Neuron (in vitro differentiated cells): Measurements from ENCODE around the gene ADCK2.
"Not testable (repeated sequence)": the region's sequence is repeated elsewhere in the genome, so short reads cannot be mapped to it uniquely, and the experiment has no call there.

Experiments
- H2AFZ ChIP-seq: one replicate; pipeline ENCODE4 v1.6.1; 2013; ENCODE audit warnings: low read depth, mild to moderate bottlenecking, inconsistent platforms, low read length, moderate library complexity
- H3K27me3 ChIP-seq: one replicate; pipeline ENCODE4 v1.6.1; 2013; ENCODE audit warnings: low read length; ENCODE audit not compliant: insufficient read depth
- H3K36me3 ChIP-seq: one replicate; pipeline ENCODE4 v1.6.1; 2013; ENCODE audit warnings: low read length; ENCODE audit not compliant: insufficient read depth
- H3K4me1 ChIP-seq: one replicate; pipeline ENCODE4 v1.6.1; 2013; ENCODE audit warnings: low read length; ENCODE audit not compliant: insufficient read depth
- H3K4me3 ChIP-seq: 2 replicates; pipeline ENCODE4 v1.5.1; 2013; ENCODE audit warnings: mild to moderate bottlenecking, low read length, moderate library complexity
- H3K9me3 ChIP-seq: one replicate; pipeline ENCODE4 v1.6.1; 2013; ENCODE audit warnings: low read length

The ADCK2 gene

GRCh38 chr7:140724706-140725105, 52.0 kb downstream of the ADCK2 start:
- H3K4me1 ChIP-seq, result peaks cover 5% of the 10 kb centered on the region
- no peak overlapping the region for H2AFZ ChIP-seq
- no peaks in the 10 kb centered on the region for H3K27me3 ChIP-seq
- H3K4me3 ChIP-seq, result no peak overlapping the region
- no peaks in the 10 kb centered on the region for H3K9me3 ChIP-seq
- H3K36me3 ChIP-seq, result peaks cover 12% of the 10 kb centered on the region

DNA sequence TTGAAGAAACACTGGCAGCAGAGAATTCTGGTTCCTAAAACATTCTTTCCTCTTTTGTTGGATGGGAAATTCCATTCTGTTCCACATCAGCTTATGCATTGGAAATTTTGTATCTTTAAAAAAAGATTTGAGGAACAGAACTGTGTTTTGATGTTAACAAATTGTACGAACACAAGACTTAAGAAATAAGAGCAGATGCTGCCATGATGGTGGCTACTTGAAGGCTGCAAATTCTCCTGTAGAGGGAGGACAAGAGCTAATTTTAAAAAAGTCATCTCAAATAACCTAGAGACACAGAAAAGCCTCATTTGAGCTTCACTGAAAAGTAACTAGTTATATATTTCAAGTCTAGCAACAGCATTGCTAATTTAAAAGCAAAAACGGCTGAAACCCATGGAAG, 53.5 kb downstream of the ADCK2 start:
- Histone ChIP-seq H3K9me3 (no peaks in the 10 kb centered on the region), H3K27me3 (no peaks in the 10 kb centered on the region), H3K4me1 (peaks cover 5% of the 10 kb centered on the region), H3K36me3 (peaks cover 18% of the 10 kb centered on the region), H3K4me3 (no peak overlapping the region), H2AFZ (no peak overlapping the region)

GRCh38 chr7:140732416-140732815, 59.7 kb downstream of the ADCK2 start:
- H3K4me3 ChIP-seq, result no peak overlapping the region
- no peak overlapping the region for H2AFZ ChIP-seq
- peaks cover 22% of the 10 kb centered on the region for H3K36me3 ChIP-seq
- H3K9me3 ChIP-seq, result no peaks in the 10 kb centered on the region
- no peaks in the 10 kb centered on the region for H3K4me1 ChIP-seq
- no peaks in the 10 kb centered on the region for H3K27me3 ChIP-seq

DNA sequence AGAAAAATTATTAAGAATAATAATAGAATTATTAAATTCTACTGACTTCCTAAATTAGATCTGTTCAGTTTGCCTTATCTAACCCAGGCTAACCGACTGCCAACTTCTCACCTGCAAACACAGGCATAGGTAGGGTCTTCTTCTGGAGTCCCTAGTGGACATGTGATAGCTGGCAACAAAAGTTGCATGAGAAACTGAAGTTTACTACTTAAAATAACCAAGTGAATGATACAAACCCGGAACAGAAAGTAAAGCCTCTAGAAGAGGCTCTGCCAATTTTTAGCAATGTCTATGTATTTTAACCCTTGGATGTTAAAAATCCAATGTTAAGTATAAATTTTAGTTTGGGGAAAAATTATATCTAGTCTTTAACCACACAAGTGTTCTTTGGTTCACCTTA, 61.4 kb downstream of the ADCK2 start:
- H3K27me3 ChIP-seq, result no peaks in the 10 kb centered on the region
- H2AFZ ChIP-seq, result no peak overlapping the region
- no peaks in the 10 kb centered on the region for H3K4me1 ChIP-seq
- H3K4me3 ChIP-seq, result no peak overlapping the region
- H3K36me3 ChIP-seq, result peaks cover 32% of the 10 kb centered on the region
- H3K9me3 ChIP-seq, result no peaks in the 10 kb centered on the region

GRCh38 chr7:140734729-140735128, 62.0 kb downstream of the ADCK2 start:
- Histone ChIP-seq H3K36me3 (peaks cover 35% of the 10 kb centered on the region), H3K4me1 (no peaks in the 10 kb centered on the region), H3K9me3 (no peaks in the 10 kb centered on the region), H3K27me3 (no peaks in the 10 kb centered on the region), H3K4me3 (no peak overlapping the region), H2AFZ (no peak overlapping the region)

GRCh38 chr7:140738280-140738679, 65.5 kb downstream of the ADCK2 start:
- H2AFZ ChIP-seq, result no peak overlapping the region
- H3K4me3 ChIP-seq, result no peak overlapping the region
- H3K9me3 ChIP-seq, result no peaks in the 10 kb centered on the region
- peaks cover 31% of the 10 kb centered on the region for H3K36me3 ChIP-seq
- no peaks in the 10 kb centered on the region for H3K27me3 ChIP-seq
- no peaks in the 10 kb centered on the region for H3K4me1 ChIP-seq

- H3K36me3 ChIP-seq, result peaks cover 22% of the 10 kb centered on the region
- H3K4me3 ChIP-seq, H3K4me1 ChIP-seq, H3K27me3 ChIP-seq, H3K9me3 ChIP-seq, H2AFZ ChIP-seq: not testable (repeated sequence)
Measured at GRCh38 chr7:140743255-140743654, 70.5 kb downstream of the ADCK2 start.

- H3K9me3 ChIP-seq, result no peaks in the 10 kb centered on the region
- no peaks in the 10 kb centered on the region for H3K27me3 ChIP-seq
- H3K4me1 ChIP-seq, result no peaks in the 10 kb centered on the region
- no peak overlapping the region for H3K4me3 ChIP-seq
- peaks cover 22% of the 10 kb centered on the region for H3K36me3 ChIP-seq
- H2AFZ ChIP-seq, result no peak overlapping the region
Measured at GRCh38 chr7:140744005-140744404, 71.3 kb downstream of the ADCK2 start.
